ENCODE results near the gene VAPB. TPM values are rescaled to one million over a fixed set of nuclear protein-coding genes. Genes with fewer than 3 reads are reported as not detected.

The VAPB gene
- total and polyA plus RNA-seq, 9 donors: 20.7 to 56.6 (median 47.1) TPM

- Histone ChIP-seq H3K36me3 (ENCODE audit: control insufficient read depth, insufficient read depth, low read length) (no peaks in the 10 kb centered on the region), H3K27me3 (ENCODE audit: control insufficient read depth, insufficient read depth, low read length) (no peaks in the 10 kb centered on the region), H3K4me1 (ENCODE audit: control insufficient read depth, insufficient read depth, low read length) (peaks cover 18% of the 10 kb centered on the region), H3K27ac (ENCODE audit: low read length) (no peak overlapping the region), H3K9me3 (replicated peaks; ENCODE audit: control insufficient read depth, low read depth, low read length) (no peaks in the 10 kb centered on the region), H3K4me3 (ENCODE audit: low read length) (no peak overlapping the region)
- no peak for DNase-seq
- 85% methylated on average over 12 of the region's 14 CpGs for WGBS (ENCODE audit: insufficient coverage)
Measured at GRCh38 chr20:58457083-58457695, 68.2 kb downstream of the VAPB start.

DNA sequence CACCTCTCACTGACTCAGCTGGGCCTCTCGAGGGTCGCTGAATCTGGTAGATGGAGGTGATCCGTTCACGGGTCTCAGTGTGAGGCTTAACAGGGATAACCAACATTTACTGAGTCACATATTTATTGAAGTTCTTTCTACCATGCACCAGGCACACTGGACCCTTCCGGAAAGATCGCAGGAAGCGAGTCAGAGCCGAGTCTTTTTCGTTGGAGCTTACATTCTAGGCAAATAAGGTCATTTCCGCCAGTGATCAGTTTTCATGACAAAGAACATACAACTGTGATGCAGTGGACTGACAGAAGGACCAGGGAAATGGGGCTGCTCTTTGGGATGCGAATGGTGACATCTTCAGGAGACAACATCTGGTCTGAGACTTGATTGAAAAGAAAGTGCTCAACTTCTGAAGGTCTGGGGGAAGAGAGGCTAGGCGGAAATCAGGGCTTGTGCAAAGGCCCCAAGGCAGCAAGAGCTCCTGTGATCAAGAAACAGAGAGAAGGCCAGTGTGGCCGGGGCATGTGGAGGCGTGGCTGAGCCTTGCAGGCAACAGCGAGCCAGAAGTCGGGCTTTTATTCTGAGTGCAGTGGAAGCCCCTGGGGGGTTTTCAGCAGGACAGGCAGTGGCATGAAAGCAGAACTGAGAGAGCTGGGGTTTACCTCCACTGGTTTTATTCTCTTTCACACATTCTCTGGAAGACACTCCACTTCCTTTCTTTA lies 69.5 kb downstream of the VAPB start:
- DNase-seq: no peak
- Histone ChIP-seq H3K27ac (ENCODE audit: low read length) (no peak overlapping the region), H3K4me1 (ENCODE audit: control insufficient read depth, insufficient read depth, low read length) (peaks cover 19% of the 10 kb centered on the region), H3K27me3 (ENCODE audit: control insufficient read depth, insufficient read depth, low read length) (no peaks in the 10 kb centered on the region), H3K4me3 (ENCODE audit: low read length) (no peak overlapping the region), H3K36me3 (ENCODE audit: control insufficient read depth, insufficient read depth, low read length) (no peaks in the 10 kb centered on the region), H3K9me3 (replicated peaks; ENCODE audit: control insufficient read depth, low read depth, low read length) (no peaks in the 10 kb centered on the region)
- 68% methylated on average over 16 of the region's 16 CpGs for WGBS (ENCODE audit: insufficient coverage)

- Histone ChIP-seq H3K27ac (ENCODE audit: low read length) (peak overlapping the region; percentile 7), H3K4me3 (ENCODE audit: low read length) (no peak overlapping the region), H3K36me3 (ENCODE audit: control insufficient read depth, insufficient read depth, low read length) (no peaks in the 10 kb centered on the region), H3K4me1 (ENCODE audit: control insufficient read depth, insufficient read depth, low read length) (peaks cover 26% of the 10 kb centered on the region), H3K9me3 (replicated peaks; ENCODE audit: control insufficient read depth, low read depth, low read length) (no peaks in the 10 kb centered on the region), H3K27me3 (ENCODE audit: control insufficient read depth, insufficient read depth, low read length) (no peaks in the 10 kb centered on the region)
- DNase-seq: no peak
- 100% methylated on average over 1 of the region's 5 CpGs for WGBS (ENCODE audit: insufficient coverage)
Measured at GRCh38 chr20:58459058-58459750, 70.2 kb downstream of the VAPB start.

DNA sequence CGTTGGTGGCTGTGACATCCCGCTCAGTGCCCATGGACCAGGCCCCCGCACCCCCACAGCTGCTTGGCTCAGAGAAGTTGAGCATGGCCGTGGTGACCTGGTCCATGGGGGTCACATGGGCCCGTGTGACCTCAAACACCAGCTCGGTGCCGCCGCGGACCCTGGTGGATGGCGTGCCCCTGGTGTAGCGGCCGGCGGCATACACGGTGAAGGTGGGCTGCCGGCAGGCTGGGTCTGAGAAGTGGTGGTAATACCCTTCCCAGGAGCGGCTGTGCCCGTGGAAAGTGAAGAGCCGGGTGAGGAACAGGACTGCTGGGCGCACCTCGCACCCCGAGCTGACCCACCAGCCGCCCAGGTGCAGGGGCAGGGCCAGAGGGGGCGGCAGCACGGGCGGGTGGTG lies 72.1 kb downstream of the VAPB start:
- WGBS (ENCODE audit: insufficient coverage): 96% methylated on average over 25 of the region's 25 CpGs

DNA sequence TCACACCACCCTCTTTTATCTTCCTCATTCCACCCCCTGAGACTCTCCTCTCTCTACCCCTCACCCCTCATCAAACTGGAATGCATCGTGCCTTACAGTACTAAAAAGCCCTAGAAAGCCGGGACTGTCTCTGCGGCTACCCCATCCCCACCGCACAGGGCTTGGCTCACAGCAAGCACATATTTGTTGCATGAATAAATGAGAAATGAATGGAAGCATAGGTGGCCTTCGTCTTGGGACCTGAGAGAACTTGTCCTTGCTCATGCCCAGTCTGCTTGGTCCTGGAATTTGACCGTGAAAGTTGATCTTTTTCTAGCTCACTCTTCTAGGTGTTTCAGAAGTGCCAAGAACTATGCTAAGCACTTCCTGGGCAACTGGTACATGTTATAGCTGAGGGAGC lies 72.9 kb downstream of the VAPB start:
- H3K27ac ChIP-seq (ENCODE audit: low read length): no peak overlapping the region

More for the DNA sequence above, 72.1 kb downstream of the VAPB start:
- Histone ChIP-seq H3K4me1 (ENCODE audit: control insufficient read depth, insufficient read depth, low read length) (peaks cover 37% of the 10 kb centered on the region), H3K27ac (ENCODE audit: low read length) (no peak overlapping the region), H3K4me3 (ENCODE audit: low read length) (no peak overlapping the region), H3K36me3 (ENCODE audit: control insufficient read depth, insufficient read depth, low read length) (no peaks in the 10 kb centered on the region), H3K27me3 (ENCODE audit: control insufficient read depth, insufficient read depth, low read length) (no peaks in the 10 kb centered on the region), H3K9me3 (replicated peaks; ENCODE audit: control insufficient read depth, low read depth, low read length) (no peaks in the 10 kb centered on the region)
- DNase-seq: no peak

GRCh38 chr20:58463256-58463655 lies 74.2 kb downstream of the VAPB start:
- peak; percentile 70 for DNase-seq
- no peaks in the 10 kb centered on the region for H3K36me3 ChIP-seq (ENCODE audit: control insufficient read depth, insufficient read depth, low read length)
- H3K4me3 ChIP-seq (ENCODE audit: low read length): no peak overlapping the region
- WGBS (ENCODE audit: insufficient coverage): 45% methylated on average over 3 of the region's 10 CpGs
- H3K27me3 ChIP-seq (ENCODE audit: control insufficient read depth, insufficient read depth, low read length): no peaks in the 10 kb centered on the region
- H3K4me1 ChIP-seq (ENCODE audit: control insufficient read depth, insufficient read depth, low read length): peaks cover 44% of the 10 kb centered on the region
- H3K9me3 ChIP-seq (replicated peaks; ENCODE audit: control insufficient read depth, low read depth, low read length): no peaks in the 10 kb centered on the region
- peak overlapping the region; percentile 78 for H3K27ac ChIP-seq (ENCODE audit: low read length)

More for the DNA sequence above, 72.9 kb downstream of the VAPB start:
- no peak for DNase-seq
- 80% methylated on average over 2 of the region's 6 CpGs for WGBS (ENCODE audit: insufficient coverage)
- Histone ChIP-seq H3K9me3 (replicated peaks; ENCODE audit: control insufficient read depth, low read depth, low read length) (no peaks in the 10 kb centered on the region), H3K4me3 (ENCODE audit: low read length) (no peak overlapping the region), H3K4me1 (ENCODE audit: control insufficient read depth, insufficient read depth, low read length) (peaks cover 37% of the 10 kb centered on the region), H3K27me3 (ENCODE audit: control insufficient read depth, insufficient read depth, low read length) (no peaks in the 10 kb centered on the region), H3K36me3 (ENCODE audit: control insufficient read depth, insufficient read depth, low read length) (no peaks in the 10 kb centered on the region)

DNA sequence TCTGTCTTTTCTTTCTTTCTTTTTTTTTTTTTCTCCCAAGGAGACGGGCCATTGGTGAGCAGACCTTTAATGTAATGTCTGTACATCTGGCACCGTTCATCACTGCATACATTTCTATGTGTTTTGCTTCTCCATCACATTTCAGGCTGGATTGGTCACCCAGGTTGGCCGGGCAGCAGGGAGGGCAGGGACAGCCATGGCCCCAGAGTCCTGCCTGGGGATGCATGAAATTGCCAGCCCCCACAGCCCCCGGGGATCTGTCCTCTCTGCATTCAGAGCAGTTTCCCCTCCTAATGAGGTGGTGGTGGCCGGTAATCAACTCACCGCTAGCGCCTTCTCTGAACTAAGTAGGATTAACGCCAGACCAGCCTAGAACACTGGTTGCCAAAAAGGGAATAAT lies 75.8 kb downstream of the VAPB start:
- 15% methylated on average over 6 of the region's 8 CpGs for WGBS (ENCODE audit: insufficient coverage)
- Histone ChIP-seq H3K9me3 (replicated peaks; ENCODE audit: control insufficient read depth, low read depth, low read length) (no peaks in the 10 kb centered on the region), H3K4me1 (ENCODE audit: control insufficient read depth, insufficient read depth, low read length) (peaks cover 44% of the 10 kb centered on the region), H3K36me3 (ENCODE audit: control insufficient read depth, insufficient read depth, low read length) (no peaks in the 10 kb centered on the region), H3K4me3 (ENCODE audit: low read length) (no peak overlapping the region), H3K27ac (ENCODE audit: low read length) (no peak overlapping the region), H3K27me3 (ENCODE audit: control insufficient read depth, insufficient read depth, low read length) (no peaks in the 10 kb centered on the region)
- DNase-seq: no peak

GRCh38 chr20:58466095-58466708 lies 77.2 kb downstream of the VAPB start:
- H3K27me3 ChIP-seq (ENCODE audit: control insufficient read depth, insufficient read depth, low read length): no peaks in the 10 kb centered on the region
- no peak overlapping the region for H3K4me3 ChIP-seq (ENCODE audit: low read length)
- H3K27ac ChIP-seq (ENCODE audit: low read length): no peak overlapping the region
- no peak for DNase-seq
- H3K4me1 ChIP-seq (ENCODE audit: control insufficient read depth, insufficient read depth, low read length): peaks cover 50% of the 10 kb centered on the region
- WGBS (ENCODE audit: insufficient coverage): 92% methylated on average over 25 of the region's 27 CpGs
- no peaks in the 10 kb centered on the region for H3K9me3 ChIP-seq (replicated peaks; ENCODE audit: control insufficient read depth, low read depth, low read length)
- H3K36me3 ChIP-seq (ENCODE audit: control insufficient read depth, insufficient read depth, low read length): no peaks in the 10 kb centered on the region

- DNase-seq: no peak
- Histone ChIP-seq H3K9me3 (replicated peaks; ENCODE audit: control insufficient read depth, low read depth, low read length) (no peaks in the 10 kb centered on the region), H3K36me3 (ENCODE audit: control insufficient read depth, insufficient read depth, low read length) (no peaks in the 10 kb centered on the region)
Measured at GRCh38 chr20:58466729-58467571, 77.9 kb downstream of the VAPB start.

More at GRCh38 chr20:58466729-58467571, 77.9 kb downstream of the VAPB start:
- Histone ChIP-seq H3K4me3 (ENCODE audit: low read length) (no peak overlapping the region), H3K4me1 (ENCODE audit: control insufficient read depth, insufficient read depth, low read length) (peaks cover 58% of the 10 kb centered on the region), H3K27me3 (ENCODE audit: control insufficient read depth, insufficient read depth, low read length) (no peaks in the 10 kb centered on the region), H3K27ac (ENCODE audit: low read length) (no peak overlapping the region)
- WGBS (ENCODE audit: insufficient coverage): 75% methylated on average over 61 of the region's 68 CpGs
